Activated B cell treated with CpG ODN at 0.5 μM for 24 hours (primary cell): ENCODE data around the gene ANKRD17. TPM values are rescaled to one million over a fixed set of nuclear protein-coding genes. Genes with fewer than 3 reads are reported as not detected.

Source experiments
- ATAC-seq: fragments of 200-7000 bp; cut with Tn5 transposase; one replicate; pipeline ENCODE4 v1.10.0; 2021; ENCODE audit warnings: low read depth, mild to moderate bottlenecking, moderate library complexity
- CTCF ChIA-PET: fragments of 350-600 bp; sonication (Branson Sonifier 250); formaldehyde crosslinking; loops from one replicate; lab custom pipeline; 2021; ENCODE audit warnings: antibody characterized with exemption; lab: Charles Lee
- POLR2A ChIA-PET: fragments of 350-600 bp; sonication (Branson Sonifier 250); formaldehyde crosslinking; loops from one replicate; lab custom pipeline; 2021; ENCODE audit warnings: antibody characterized with exemption; lab: Charles Lee
- DNase-seq: peaks from one replicate; pipeline ENCODE4 v3.0.0; 2022
- H3K27ac Mint-ChIP-seq: one replicate; pipeline ENCODE4 v1.8.0; 2020; ENCODE audit warnings: mixed read lengths
- H3K27me3 Mint-ChIP-seq: one replicate; pipeline ENCODE4 v1.8.0; 2021; ENCODE audit warnings: mixed read lengths
- H3K36me3 Mint-ChIP-seq: one replicate; pipeline ENCODE4 v1.8.0; 2021; ENCODE audit warnings: low read depth, mixed read lengths
- H3K4me1 Mint-ChIP-seq: one replicate; pipeline ENCODE4 v1.8.0; 2021; ENCODE audit warnings: mixed read lengths
- H3K4me3 Mint-ChIP-seq: one replicate; pipeline ENCODE4 v1.8.0; 2020; ENCODE audit warnings: mild to moderate bottlenecking, mixed read lengths
- H3K9me3 Mint-ChIP-seq: one replicate; pipeline ENCODE4 v1.8.0; 2020; ENCODE audit warnings: mixed read lengths
- CTCF ChIP-seq: fragments of 200-600 bp; IDR thresholded peaks from one replicate; pipeline ENCODE4 v1.8.0; 2022; ENCODE audit warnings: antibody characterized with exemption, mild to moderate bottlenecking
- intact Hi-C: fragments of 100-400 bp; cut with micrococcal nuclease; formaldehyde crosslinking; loops from one replicate; pipeline ENCODE4 v1.15.1; 2024
- total RNA-seq: library from RNA; stranded (reverse); gene quantifications from 2 replicates; pipeline ENCODE4 v1.2.3, GENCODE V29; 2022

The ANKRD17 gene
- total RNA-seq, 1 donor from 2014 or later = 61.4 TPM

- DNase-seq = no peak
- TF ChIP-seq CTCF = no peak
- ChIA-PET CTCF (no interaction called here), POLR2A (no interaction called here)
- H3K9me3 Mint-ChIP-seq = no peaks in the 10 kb centered on the region
- peaks cover 33% of the 10 kb centered on the region for H3K4me1 Mint-ChIP-seq
- H3K36me3 Mint-ChIP-seq = peaks cover 8% of the 10 kb centered on the region
- no peaks in the 10 kb centered on the region for H3K27me3 Mint-ChIP-seq
- intact Hi-C loops = no loop called here
- no peak for ATAC-seq
- H3K4me3 Mint-ChIP-seq = peak overlapping the region; percentile 24
- H3K27ac Mint-ChIP-seq = peak overlapping the region; percentile 72
These were observed 33.7 kb downstream of the ANKRD17 start for GRCh38 chr4:73224886-73225285.

GRCh38 chr4:73223258-73223650 is 35.3 kb downstream of the ANKRD17 start:
- ATAC-seq (no peak), DNase-seq (no peak)
- H3K4me1 Mint-ChIP-seq = peaks cover 37% of the 10 kb centered on the region
- TF ChIP-seq CTCF = no peak
- H3K36me3 Mint-ChIP-seq = peaks cover 12% of the 10 kb centered on the region
- intact Hi-C loops = loop anchor here (1.0 to 2.0 kb wide), 3 partner anchors 30 to 154 kb away; partner anchors contain the start of gene COX18
- H3K27ac Mint-ChIP-seq = peak overlapping the region; percentile 51
- H3K27me3 Mint-ChIP-seq = no peaks in the 10 kb centered on the region
- ChIA-PET CTCF (interaction anchor here (1.5 kb wide), 1 partner anchor 36 kb away, joined by 4 read pairs; the partner anchor contains the start of gene ANKRD17), POLR2A (interaction anchor here (0.5 to 3.4 kb wide), 4 partner anchors 11 to 153 kb away, joined by 3 to 19 read pairs (median 3); partner anchors contain the start of genes ANKRD17 and COX18)
- no peak overlapping the region for H3K4me3 Mint-ChIP-seq
- no peaks in the 10 kb centered on the region for H3K9me3 Mint-ChIP-seq

- no peaks in the 10 kb centered on the region for H3K27me3 Mint-ChIP-seq
- DNase-seq = no peak
- TF ChIP-seq CTCF = no peak
- H3K9me3 Mint-ChIP-seq = no peaks in the 10 kb centered on the region
- intact Hi-C loops = loop anchor here (1.0 to 2.0 kb wide), 3 partner anchors 30 to 153 kb away; partner anchors contain the start of gene COX18
- peaks cover 37% of the 10 kb centered on the region for H3K4me1 Mint-ChIP-seq
- POLR2A ChIA-PET = interaction anchor here (0.5 to 3.4 kb wide), 4 partner anchors 10 to 153 kb away, joined by 3 to 19 read pairs (median 3); partner anchors contain the start of genes ANKRD17 and COX18
- CTCF ChIA-PET = interaction anchor here (1.5 kb wide), 1 partner anchor 36 kb away, joined by 4 read pairs; the partner anchor contains the start of gene ANKRD17
- H3K4me3 Mint-ChIP-seq = no peak overlapping the region
- ATAC-seq = peak; percentile 98
- H3K27ac Mint-ChIP-seq = no peak overlapping the region
- peaks cover 13% of the 10 kb centered on the region for H3K36me3 Mint-ChIP-seq
These were observed 35.9 kb downstream of the ANKRD17 start for GRCh38 chr4:73222466-73223257.

- no peaks in the 10 kb centered on the region for H3K9me3 Mint-ChIP-seq
- intact Hi-C loops = loop anchor here (2.0 kb wide), 1 partner anchor 29 kb away; no protein-coding TSS in a partner anchor
- ATAC-seq = no peak
- peaks cover 13% of the 10 kb centered on the region for H3K36me3 Mint-ChIP-seq
- ChIA-PET CTCF (interaction anchor here (1.7 kb wide), 1 partner anchor 36 kb away, joined by 4 read pairs; no protein-coding TSS in a partner anchor), POLR2A (interaction anchor here (3.4 kb wide), 1 partner anchor 37 kb away, joined by 19 read pairs; the partner anchor contains the start of gene ANKRD17)
- peaks cover 37% of the 10 kb centered on the region for H3K4me1 Mint-ChIP-seq
- TF ChIP-seq CTCF = no peak
- no peaks in the 10 kb centered on the region for H3K27me3 Mint-ChIP-seq
- H3K4me3 Mint-ChIP-seq = peak overlapping the region; percentile 11
- no peak for DNase-seq
- H3K27ac Mint-ChIP-seq = peak overlapping the region; percentile 5
These were observed 36.9 kb downstream of the ANKRD17 start for GRCh38 chr4:73221734-73222133.

GRCh38 chr4:73220815-73221214 is 37.8 kb downstream of the ANKRD17 start:
- intact Hi-C loops = no loop called here
- no peak overlapping the region for H3K27ac Mint-ChIP-seq
- no peak for TF ChIP-seq CTCF
- ChIA-PET CTCF (interaction anchor here (1.7 kb wide), 1 partner anchor 37 kb away, joined by 4 read pairs; no protein-coding TSS in a partner anchor), POLR2A (interaction anchor here (0.9 to 3.4 kb wide), 2 partner anchors 25 to 38 kb away, joined by 12 to 19 read pairs; partner anchors contain the start of gene ANKRD17)
- H3K4me1 Mint-ChIP-seq = peaks cover 38% of the 10 kb centered on the region
- H3K27me3 Mint-ChIP-seq = no peaks in the 10 kb centered on the region
- no peaks in the 10 kb centered on the region for H3K9me3 Mint-ChIP-seq
- no peak for ATAC-seq
- no peak overlapping the region for H3K4me3 Mint-ChIP-seq
- peaks cover 15% of the 10 kb centered on the region for H3K36me3 Mint-ChIP-seq
- DNase-seq = no peak
